ENCODE results near the gene TRAF1. TPM values are rescaled to one million over a fixed set of nuclear protein-coding genes. Genes with fewer than 3 reads are reported as not detected.

The TRAF1 gene
- total RNA-seq, 1 experiment from 2014 or later: 1.7 TPM

DNA sequence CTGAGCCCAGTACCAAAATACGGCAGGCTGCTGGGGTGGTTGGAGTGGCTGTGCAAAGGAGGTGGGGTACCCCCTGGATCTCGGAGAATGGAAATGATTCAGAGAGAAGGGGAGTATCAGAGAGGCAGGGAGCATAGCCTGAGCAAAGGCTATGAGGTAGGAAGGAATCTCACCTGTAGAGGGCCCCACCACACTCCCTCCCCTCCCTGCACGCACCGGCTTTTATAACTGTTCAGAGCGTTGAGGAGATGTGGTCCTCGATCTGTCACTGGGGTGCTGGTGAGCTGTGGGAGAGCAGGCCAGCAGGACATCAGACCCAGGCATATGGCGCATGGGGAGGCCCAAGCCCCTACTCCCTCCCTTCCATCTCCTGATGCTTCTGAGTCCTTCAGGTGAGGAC lies 62.8 kb downstream of the TRAF1 start:
- peaks cover 94% of the 10 kb centered on the region for H3K36me3 ChIP-seq
- H3K27me3 ChIP-seq (replicated peaks): no peaks in the 10 kb centered on the region

DNA sequence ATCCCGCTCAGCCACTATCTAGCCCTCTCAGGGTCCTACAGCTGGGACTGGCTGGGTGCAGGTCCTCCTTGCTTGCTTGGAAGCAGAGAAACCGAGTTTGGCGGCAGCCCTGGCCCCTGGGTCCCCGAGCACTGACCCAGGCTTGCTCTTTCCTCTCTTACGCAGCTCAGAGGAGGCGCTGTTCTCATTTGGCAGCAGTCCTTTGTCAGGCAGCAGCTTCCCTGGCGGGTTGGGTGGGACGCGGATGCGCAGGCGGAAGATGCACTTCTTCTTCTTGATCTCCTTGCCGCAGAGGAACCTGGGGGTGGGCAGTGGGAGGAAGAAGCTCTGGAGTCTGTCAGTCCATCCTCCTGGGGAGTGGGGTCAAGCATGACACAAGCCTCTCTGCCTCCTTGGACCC lies 64.1 kb downstream of the TRAF1 start:
- no peak for DNase-seq (ENCODE audit: low read depth in 1 of 2, low spot score in 2 of 2)
- H3K4me1 ChIP-seq (replicated peaks): no peaks in the 10 kb centered on the region
- no peaks in the 10 kb centered on the region for H3K27me3 ChIP-seq (replicated peaks)
- no peaks in the 10 kb centered on the region for H3K9me3 ChIP-seq (replicated peaks)
- peaks cover 98% of the 10 kb centered on the region for H3K36me3 ChIP-seq
- no peak overlapping the region for H3K27ac ChIP-seq
- no peak overlapping the region for H3K4me3 ChIP-seq

More for the DNA sequence above, 62.8 kb downstream of the TRAF1 start:
- H3K27ac ChIP-seq: no peak overlapping the region
- no peak overlapping the region for H3K4me3 ChIP-seq
- peaks cover 5% of the 10 kb centered on the region; the same call in 1 of the 2 replicates for H3K4me1 ChIP-seq (replicated peaks)
- DNase-seq (ENCODE audit: low read depth in 1 of 2, low spot score in 2 of 2): no peak
- no peaks in the 10 kb centered on the region for H3K9me3 ChIP-seq (replicated peaks)

DNA sequence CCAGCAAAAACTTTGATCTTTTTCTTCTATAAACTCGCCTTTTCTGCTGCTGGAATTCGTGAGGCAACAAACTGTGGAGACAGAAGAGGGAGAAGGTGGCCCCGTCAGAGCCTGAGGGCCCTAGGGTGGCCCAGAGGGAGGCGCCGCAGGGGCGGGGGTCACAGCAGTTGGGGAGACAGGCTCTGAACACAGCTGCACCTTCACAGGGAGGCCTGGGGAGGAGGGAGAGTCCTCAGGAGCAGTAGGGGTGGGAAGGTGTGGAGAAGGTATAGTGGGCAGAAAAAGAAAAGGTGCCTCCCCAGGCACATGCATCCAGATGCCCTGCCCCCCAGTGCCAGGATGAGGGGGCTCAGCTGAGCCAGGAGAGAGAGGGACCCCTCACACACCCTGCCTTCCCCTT lies 64.7 kb downstream of the TRAF1 start:
- Histone ChIP-seq H3K36me3 (peaks cover 97% of the 10 kb centered on the region), H3K4me3 (no peak overlapping the region), H3K4me1 (replicated peaks) (no peaks in the 10 kb centered on the region), H3K9me3 (replicated peaks) (no peaks in the 10 kb centered on the region), H3K27me3 (replicated peaks) (no peaks in the 10 kb centered on the region), H3K27ac (no peak overlapping the region)
- no peak for DNase-seq (ENCODE audit: low read depth in 1 of 2, low spot score in 2 of 2)

DNA sequence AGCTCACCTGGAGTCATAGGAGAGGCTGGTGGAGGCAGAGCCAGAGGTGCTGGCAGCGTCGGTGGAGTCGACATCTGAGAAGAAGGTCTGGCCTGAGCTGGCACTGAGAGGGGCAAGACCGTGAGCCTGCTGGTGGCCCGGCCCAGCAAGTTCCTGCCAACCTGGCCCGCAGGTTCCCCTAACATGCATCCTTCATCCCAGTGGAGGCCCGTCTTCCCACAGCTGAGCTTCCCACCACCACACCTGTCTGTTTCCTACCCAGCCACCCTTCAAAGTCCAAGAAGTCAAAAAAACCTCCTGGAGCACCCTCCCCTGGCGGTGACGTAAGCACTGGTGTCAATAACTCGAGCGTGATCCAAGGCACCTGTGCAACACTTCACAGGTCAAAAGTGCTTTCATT lies 66.5 kb downstream of the TRAF1 start:
- peaks cover 90% of the 10 kb centered on the region for H3K36me3 ChIP-seq
- no peaks in the 10 kb centered on the region for H3K9me3 ChIP-seq (replicated peaks)
- no peak for DNase-seq (ENCODE audit: low read depth in 1 of 2, low spot score in 2 of 2)
- no peak overlapping the region for H3K27ac ChIP-seq
- H3K4me3 ChIP-seq: no peak overlapping the region
- H3K4me1 ChIP-seq (replicated peaks): no peaks in the 10 kb centered on the region
- H3K27me3 ChIP-seq (replicated peaks): no peaks in the 10 kb centered on the region

DNA sequence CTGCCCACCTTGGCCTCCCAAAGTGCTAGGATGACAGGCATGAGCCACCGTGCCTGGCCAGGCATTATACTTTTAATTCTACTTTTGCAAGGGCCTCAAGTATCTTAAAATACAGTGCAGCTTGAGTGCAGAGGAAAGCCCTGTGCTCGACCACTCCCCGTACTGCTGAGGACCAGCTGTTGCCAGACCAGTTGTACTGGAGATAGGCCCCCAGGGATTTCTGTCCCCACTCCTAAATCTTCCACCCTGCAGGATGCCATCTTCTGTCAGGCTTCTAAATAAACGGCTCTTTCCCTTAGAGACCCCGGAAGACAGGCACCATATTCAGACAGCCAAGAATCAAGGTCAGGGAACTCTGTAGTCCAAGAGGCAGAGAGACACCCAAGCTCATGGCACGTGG lies 67.2 kb downstream of the TRAF1 start:
- Histone ChIP-seq H3K4me1 (replicated peaks) (no peaks in the 10 kb centered on the region), H3K36me3 (peaks cover 88% of the 10 kb centered on the region), H3K9me3 (replicated peaks) (no peaks in the 10 kb centered on the region), H3K27me3 (replicated peaks) (no peaks in the 10 kb centered on the region), H3K27ac (no peak overlapping the region), H3K4me3 (no peak overlapping the region)
- DNase-seq (ENCODE audit: low read depth in 1 of 2, low spot score in 2 of 2): no peak

DNA sequence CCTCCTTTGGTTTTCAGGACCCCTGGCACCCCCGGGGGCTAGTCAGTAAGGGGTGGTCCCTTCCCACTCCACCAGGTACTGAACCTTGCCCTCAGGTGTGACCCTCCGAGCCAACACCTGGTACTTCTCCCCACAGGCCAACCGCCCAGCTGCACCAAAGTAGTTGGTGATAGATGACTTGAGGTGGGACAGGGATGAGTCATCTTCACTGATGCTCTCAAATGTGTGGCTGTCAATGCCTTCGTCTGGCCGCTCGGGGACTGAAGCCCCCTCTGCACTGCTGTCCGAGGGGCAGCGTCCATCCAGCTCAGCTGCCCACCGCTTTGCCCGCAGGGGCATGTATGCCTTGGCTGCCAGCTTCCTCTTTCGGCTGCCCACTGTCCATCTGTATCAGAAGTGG lies 68.7 kb downstream of the TRAF1 start:
- Histone ChIP-seq H3K9me3 (replicated peaks) (no peaks in the 10 kb centered on the region), H3K36me3 (peaks cover 84% of the 10 kb centered on the region), H3K27me3 (replicated peaks) (no peaks in the 10 kb centered on the region), H3K4me1 (replicated peaks) (peaks cover 3% of the 10 kb centered on the region), H3K4me3 (no peak overlapping the region), H3K27ac (no peak overlapping the region)
- no peak for DNase-seq (ENCODE audit: low read depth in 1 of 2, low spot score in 2 of 2)

DNA sequence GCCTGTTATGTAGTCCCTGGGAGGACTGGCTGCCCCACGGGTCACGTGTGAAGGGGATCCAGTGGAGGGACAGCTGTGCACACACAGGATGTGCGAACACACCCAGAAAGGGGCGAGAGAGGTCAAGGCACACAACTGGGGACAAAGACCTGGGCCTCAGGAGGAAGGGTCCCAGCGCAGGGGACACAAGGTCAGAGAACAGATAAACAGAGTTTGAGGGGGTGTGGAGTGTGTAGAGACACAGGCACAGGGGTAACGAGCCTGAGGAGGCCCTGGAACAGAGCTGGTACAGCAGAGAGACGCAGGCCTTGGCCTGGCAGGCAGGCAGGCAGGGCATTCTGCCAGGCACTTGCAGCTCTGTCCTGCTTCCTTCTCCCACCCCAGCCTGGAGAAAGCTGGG lies 69.1 kb downstream of the TRAF1 start:
- Histone ChIP-seq H3K4me1 (replicated peaks) (peaks cover 8% of the 10 kb centered on the region), H3K36me3 (peaks cover 83% of the 10 kb centered on the region), H3K27ac (no peak overlapping the region), H3K4me3 (no peak overlapping the region), H3K27me3 (replicated peaks) (no peaks in the 10 kb centered on the region), H3K9me3 (replicated peaks) (no peaks in the 10 kb centered on the region)
- no peak for DNase-seq (ENCODE audit: low read depth in 1 of 2, low spot score in 2 of 2)

DNA sequence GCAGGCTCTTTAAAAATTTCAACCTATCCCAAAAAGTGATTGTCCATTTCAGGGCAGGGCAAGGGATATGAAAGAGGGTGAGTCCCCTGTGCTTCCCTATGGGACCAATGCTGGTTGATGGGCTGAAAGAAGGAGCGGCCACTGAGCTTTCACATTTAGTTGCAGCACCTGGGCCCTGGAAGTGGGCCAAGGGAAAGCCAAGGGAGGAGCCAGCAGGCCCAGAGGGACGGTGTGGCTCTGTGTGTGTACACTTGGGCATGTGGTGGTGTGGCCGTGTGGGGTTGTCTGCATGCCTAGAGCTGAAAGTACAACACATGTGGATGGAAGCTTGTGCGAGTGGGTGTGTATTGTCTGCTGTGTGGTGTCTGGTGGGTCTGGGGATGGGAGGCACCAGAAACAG lies 69.9 kb downstream of the TRAF1 start:
- DNase-seq (ENCODE audit: low read depth in 1 of 2, low spot score in 2 of 2): no peak
- H3K27ac ChIP-seq: no peak overlapping the region

DNA sequence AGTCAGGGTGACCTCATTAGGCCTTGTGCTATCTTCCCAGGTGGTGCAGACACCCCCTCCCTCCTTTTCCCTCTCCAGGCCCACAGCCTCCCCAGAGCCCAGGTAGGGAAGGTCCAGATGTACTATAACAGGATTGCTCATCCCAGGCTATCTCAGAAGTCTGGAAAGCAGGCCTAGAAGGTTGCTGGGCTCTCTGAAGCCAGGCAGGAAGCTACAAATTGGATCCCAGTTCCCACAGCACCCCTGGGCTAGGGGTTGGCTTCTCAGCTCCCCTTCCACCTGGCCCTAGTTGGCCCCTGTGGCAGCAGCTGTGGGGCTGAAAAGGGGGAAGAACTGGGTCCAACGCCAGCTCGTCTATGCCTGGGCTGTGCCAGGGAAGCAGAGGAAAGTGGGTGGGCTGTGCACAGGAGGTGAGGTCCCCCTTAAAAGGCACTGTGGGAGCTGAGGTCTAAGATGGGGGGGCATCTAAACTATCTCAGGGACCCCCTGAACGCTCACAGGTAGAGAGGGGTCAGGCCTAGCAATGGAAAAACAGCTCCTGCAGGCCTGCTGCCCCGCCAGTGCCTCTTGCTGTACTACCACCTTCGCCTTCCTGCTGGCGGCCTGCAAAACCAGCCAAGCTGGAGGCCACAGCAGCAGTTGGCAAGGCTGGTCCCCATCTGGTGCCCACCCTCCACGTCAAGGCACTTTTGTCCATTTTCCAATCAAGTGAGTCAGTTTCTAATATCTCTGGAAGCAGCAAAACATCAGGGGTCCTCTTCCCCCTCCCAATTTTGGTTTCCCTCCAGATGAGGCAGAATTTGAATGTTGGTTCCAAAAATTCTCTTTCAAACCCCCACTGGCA lies 70.5 kb downstream of the TRAF1 start:
- Histone ChIP-seq H3K27me3 (replicated peaks) (no peaks in the 10 kb centered on the region), H3K36me3 (peaks cover 71% of the 10 kb centered on the region), H3K27ac (no peak overlapping the region), H3K4me1 (replicated peaks) (peaks cover 9% of the 10 kb centered on the region), H3K4me3 (no peak overlapping the region), H3K9me3 (replicated peaks) (no peaks in the 10 kb centered on the region)
- DNase-seq (ENCODE audit: low read depth in 1 of 2, low spot score in 2 of 2): no peak

More for the DNA sequence above, 69.9 kb downstream of the TRAF1 start:
- H3K9me3 ChIP-seq (replicated peaks): no peaks in the 10 kb centered on the region
- H3K27me3 ChIP-seq (replicated peaks): no peaks in the 10 kb centered on the region
- H3K36me3 ChIP-seq: peaks cover 77% of the 10 kb centered on the region
- H3K4me1 ChIP-seq (replicated peaks): peaks cover 9% of the 10 kb centered on the region
- H3K4me3 ChIP-seq: no peak overlapping the region

DNA sequence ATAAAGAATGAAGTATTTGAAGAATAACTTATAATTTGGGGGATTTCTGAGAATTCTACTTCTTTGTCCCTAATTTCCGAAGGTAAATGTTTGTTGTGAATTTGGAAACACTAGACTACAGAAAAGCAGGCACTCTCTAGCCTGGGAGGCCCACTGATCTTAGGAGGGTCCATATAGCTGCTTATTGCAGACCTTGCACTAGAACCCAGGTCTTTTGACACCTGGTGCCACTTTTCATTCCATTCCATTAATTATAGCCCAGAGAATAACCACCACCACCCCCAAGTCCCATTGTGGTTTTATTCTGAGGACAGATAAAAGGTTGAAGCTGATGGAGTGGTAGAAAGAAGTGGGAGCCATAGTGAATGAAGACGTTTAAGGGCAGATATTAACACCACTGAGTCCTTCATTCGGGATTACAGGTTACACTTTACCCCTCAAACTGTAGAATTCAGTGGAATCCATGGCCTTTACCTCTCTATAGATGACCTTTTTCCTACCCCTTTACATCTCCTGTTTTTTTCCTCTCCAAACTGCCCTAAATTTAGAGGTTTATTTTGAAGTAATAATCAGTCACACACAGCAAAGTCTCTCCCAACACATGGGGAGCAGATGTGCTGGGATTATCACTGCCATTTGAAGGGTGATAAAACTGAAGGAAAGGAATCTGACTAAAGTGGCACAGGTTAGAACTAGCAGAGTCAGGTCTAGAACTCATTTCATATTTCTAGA lies 71.8 kb downstream of the TRAF1 start:
- Histone ChIP-seq H3K9me3 (replicated peaks) (no peaks in the 10 kb centered on the region), H3K36me3 (peaks cover 62% of the 10 kb centered on the region), H3K4me3 (no peak overlapping the region), H3K27ac (no peak overlapping the region), H3K4me1 (replicated peaks) (peaks cover 9% of the 10 kb centered on the region), H3K27me3 (replicated peaks) (no peaks in the 10 kb centered on the region)
- DNase-seq (ENCODE audit: low read depth in 1 of 2, low spot score in 2 of 2): no peak

DNA sequence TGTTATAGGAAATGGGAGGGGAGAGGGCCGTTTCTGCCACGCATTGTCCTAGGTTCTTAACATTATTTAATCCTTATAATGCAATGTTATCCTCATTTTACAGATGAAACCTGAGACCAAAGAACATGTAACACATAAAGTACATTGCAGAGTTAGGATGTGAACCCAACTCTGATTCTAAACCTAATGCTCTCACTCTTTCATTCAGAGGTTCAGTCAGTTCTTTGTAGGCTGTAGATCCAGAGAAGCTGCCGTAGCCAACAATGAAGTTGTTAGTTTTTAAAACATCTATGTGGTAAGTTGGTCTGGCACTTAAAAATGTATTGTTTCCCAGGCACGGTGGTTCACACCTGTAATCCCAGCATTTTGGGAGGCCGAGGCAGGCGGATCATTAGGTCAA lies 73.4 kb downstream of the TRAF1 start:
- H3K27me3 ChIP-seq (replicated peaks): no peaks in the 10 kb centered on the region
- H3K36me3 ChIP-seq: peaks cover 48% of the 10 kb centered on the region
- DNase-seq (ENCODE audit: low read depth in 1 of 2, low spot score in 2 of 2): no peak
- H3K9me3 ChIP-seq (replicated peaks): no peaks in the 10 kb centered on the region
- H3K27ac ChIP-seq: no peak overlapping the region
- peaks cover 9% of the 10 kb centered on the region for H3K4me1 ChIP-seq (replicated peaks)
- H3K4me3 ChIP-seq: no peak overlapping the region

Other genes with a start within 250 kb of the TRAF1 start
- 5.1 TPM in 2 replicates for gene MEGF9, start 212.3 kb downstream of the TRAF1 start, total RNA-seq (2014; rRNA removed; shearing (Covaris generic))
- gene FBXW2, start 133.4 kb downstream of the TRAF1 start, total RNA-seq (2014; rRNA removed; shearing (Covaris generic)): 12.3 and 17.9 TPM in 2 replicates
- 17.1 and 30.3 TPM in 2 replicates for gene PSMD5, start 83.9 kb downstream of the TRAF1 start, total RNA-seq (2014; rRNA removed; shearing (Covaris generic))
- gene PHF19, start 49.6 kb downstream of the TRAF1 start, total RNA-seq (2014; rRNA removed; shearing (Covaris generic)): 68.3 and 69.6 TPM in 2 replicates
- 2.4 and 2.7 TPM in 2 replicates for gene C5, start 123.5 kb upstream of the TRAF1 start, total RNA-seq (2014; rRNA removed; shearing (Covaris generic))
- gene CNTRL, start 148.2 kb upstream of the TRAF1 start, total RNA-seq (2014; rRNA removed; shearing (Covaris generic)): 17.2 and 17.7 TPM in 2 replicates